Liver (tissue), 9 donors: ENCODE measurements around the gene EVC2. TPM values are rescaled to one million over a fixed set of nuclear protein-coding genes. Genes with fewer than 3 reads are reported as not detected.

Experiments
- DNase-seq: peaks from one replicate; pipeline ENCODE4 v3.0.0-alpha.2; 2017; ENCODE audit warnings: low spot score
- H3K27ac ChIP-seq, 2 donors: one replicate each; pipeline ENCODE4 v1.7.0; 2013; ENCODE audit warnings: inconsistent platforms in 2 of 2, low read length in 2 of 2, control low read depth in 1 of 2, low read depth in 1 of 2, mild to moderate bottlenecking in 1 of 2
- H3K27me3 ChIP-seq, 4 donors: one replicate each; pipeline versions ENCODE4 v1.6.1 to v1.7.0; 2013; ENCODE audit warnings: low read length in 3 of 4, inconsistent platforms in 1 of 4, mild to moderate bottlenecking in 1 of 4, moderate library complexity in 1 of 4; ENCODE audit not compliant: control insufficient read depth in 4 of 4, insufficient read depth in 4 of 4
- H3K36me3 ChIP-seq, 4 donors: one replicate each; pipeline versions ENCODE4 v1.6.1 to v1.7.0; 2013; ENCODE audit warnings: low read length in 3 of 4, mild to moderate bottlenecking in 3 of 4, low read depth in 1 of 4, moderate library complexity in 1 of 4; ENCODE audit not compliant: control insufficient read depth in 4 of 4, insufficient read depth in 3 of 4
- H3K4me1 ChIP-seq, 4 donors: one replicate each; pipeline versions ENCODE4 v1.6.1 to v1.7.0; 2013; ENCODE audit warnings: low read length in 3 of 4, mild to moderate bottlenecking in 3 of 4, moderate library complexity in 1 of 4; ENCODE audit not compliant: control insufficient read depth in 4 of 4, insufficient read depth in 4 of 4
- H3K4me3 ChIP-seq, 3 donors: one replicate each; pipeline versions ENCODE4 v1.6.1 to v1.7.0; 2013; ENCODE audit warnings: low read length in 3 of 3, control low read depth in 1 of 3, low read depth in 1 of 3, mild to moderate bottlenecking in 1 of 3
- H3K9ac ChIP-seq, 2 donors: one replicate each; pipeline ENCODE4 v1.7.0; 2013; ENCODE audit warnings: low read length in 2 of 2, mild to moderate bottlenecking in 2 of 2, moderate library complexity in 2 of 2, control low read depth in 1 of 2, low read depth in 1 of 2
- H3K9me3 ChIP-seq, 4 donors: one replicate each; pipeline versions ENCODE4 v1.6.1 to v1.7.0; 2013; ENCODE audit warnings: low read length in 3 of 4; ENCODE audit not compliant: control insufficient read depth in 4 of 4
- ATF3 ChIP-seq: IDR thresholded peaks from 2 replicates; pipeline ENCODE4 v1.6.1; 2016; ENCODE audit warnings: antibody characterized with exemption
- CTCF ChIP-seq: fragments of 150-350 bp; IDR thresholded peaks from 2 replicates; pipeline ENCODE4 v1.5.1; 2017; ENCODE audit warnings: improper control_type of control experiment, low read depth, low read length; ENCODE audit not compliant: missing input control
- EGR1 ChIP-seq, 2 donors: IDR thresholded peaks; 2 replicates each; pipeline ENCODE4 v1.6.1; 2016 to 2018; ENCODE audit warnings: antibody characterized with exemption in 2 of 2, low read depth in 2 of 2
- FOXA1 ChIP-seq: IDR thresholded peaks from 2 replicates; pipeline ENCODE4 v1.6.1; 2016; ENCODE audit warnings: antibody characterized with exemption
- FOXA2 ChIP-seq: IDR thresholded peaks from 2 replicates; pipeline ENCODE4 v1.6.1; 2016; ENCODE audit warnings: antibody characterized with exemption
- HNF4G ChIP-seq: IDR thresholded peaks from 2 replicates; pipeline ENCODE4 v1.6.1; 2016; ENCODE audit warnings: antibody characterized with exemption
- JUND ChIP-seq, 2 donors: IDR thresholded peaks; 2 replicates each; pipeline ENCODE4 v1.6.1; 2016; ENCODE audit warnings: antibody characterized with exemption in 2 of 2
- RAD21 ChIP-seq, 2 donors: IDR thresholded peaks; 2 replicates each; pipeline ENCODE4 v1.6.1; 2016; ENCODE audit warnings: antibody characterized with exemption in 2 of 2, mild to moderate bottlenecking in 2 of 2
- REST ChIP-seq: IDR thresholded peaks from 2 replicates; pipeline ENCODE4 v1.6.1; 2016; ENCODE audit warnings: antibody characterized with exemption, mild to moderate bottlenecking
- SP1 ChIP-seq: IDR thresholded peaks from 2 replicates; pipeline ENCODE4 v1.6.1; 2018; ENCODE audit warnings: antibody characterized with exemption, mild to moderate bottlenecking
- TAF1 ChIP-seq: conservative IDR thresholded peaks from 2 replicates; pipeline ENCODE4 v1.6.1; 2016; ENCODE audit warnings: antibody characterized with exemption, mild to moderate bottlenecking
- ZBTB33 ChIP-seq: IDR thresholded peaks from 2 replicates; pipeline ENCODE4 v1.6.1; 2016; ENCODE audit warnings: antibody characterized with exemption
- WGBS: extraction: QIAGEN DNeasy Blood & Tissue Kit; methylation state at CpG from one replicate; pipeline ENCODE4 v1.1.7; 2013; 5-methylcytosine and 5-hydroxymethylcytosine counted together
- polyA plus RNA-seq, 2 donors: library from polyadenylated mRNA; stranded (reverse) in 1 of 2; unstranded in 1 of 2; fragments of 200-250 nt in 1 of 2; fragments of >200 nt in 1 of 2; fragmentation: Nextera tagmentation in 1 of 2; extraction: Ambion mirVana in 1 of 2; gene quantifications; one replicate each; pipeline versions ENCODE4 v1.2.1 to v1.2.3, GENCODE V29; 2013 to 2015
- total RNA-seq, 2 donors: library from RNA; depleted of rRNA; stranded (reverse); fragments of >200 nt; gene quantifications; one replicate each; pipeline ENCODE4 v1.2.3, GENCODE V29; 2014
- donor health status: healthy.
- donor health status: healthy.
- donor health status: healthy.
- donor health status: healthy.
- donor health status: healthy.

EVC2 gene
- total and polyA plus RNA-seq, 4 donors: 0.26 to 1.3 (median 0.57) TPM

GRCh38 chr4:5742388-5742787, 34.0 kb upstream of the EVC2 start (continued):
- TF ChIP-seq ZBTB33 (no peak), FOXA1 (no peak), FOXA2 (no peak)

GRCh38 chr4:5738061-5738460, 29.7 kb upstream of the EVC2 start:
- H3K27me3 ChIP-seq: no peaks in the 10 kb centered on the region
- H3K36me3 ChIP-seq: peaks cover 0 to 5% (median 1%) of the 10 kb centered on the region in 4 donors
- no peak overlapping the region for H3K27ac ChIP-seq
- peaks cover 0 to 4% (median 0%) of the 10 kb centered on the region in 4 donors for H3K9me3 ChIP-seq
- H3K9ac ChIP-seq: no peak overlapping the region
- no peak for TF ChIP-seq JUND (IDR thresholded peaks at IDR 0.05)
- TF ChIP-seq REST: no peak
- no peak for TF ChIP-seq EGR1 (IDR thresholded peaks at IDR 0.05; ENCODE audit: low read depth in 2 of 2)
- no peak for TF ChIP-seq HNF4G
- no peaks in the 10 kb centered on the region for H3K4me1 ChIP-seq
- DNase-seq: no peak
- WGBS: over 99% methylated on average over 2 of the region's 2 CpGs
- no peak overlapping the region for H3K4me3 ChIP-seq

GRCh38 chr4:5735463-5735862, 27.1 kb upstream of the EVC2 start:
- WGBS: 84% methylated on average over 3 of the region's 3 CpGs
- TF ChIP-seq TAF1: no peak
- no peak for TF ChIP-seq ATF3
- TF ChIP-seq RAD21 (IDR thresholded peaks at IDR 0.05): no peak
- TF ChIP-seq SP1: no peak
- no peak for TF ChIP-seq CTCF
- TF ChIP-seq ZBTB33: no peak
- H3K4me1 ChIP-seq: no peaks in the 10 kb centered on the region
- H3K27ac ChIP-seq: no peak overlapping the region
- no peaks in the 10 kb centered on the region for H3K27me3 ChIP-seq
- no peak overlapping the region for H3K9ac ChIP-seq
- peaks cover 0 to 6% (median 1%) of the 10 kb centered on the region in 4 donors for H3K36me3 ChIP-seq
- no peak overlapping the region for H3K4me3 ChIP-seq
- peaks cover 0 to 4% (median 0%) of the 10 kb centered on the region in 4 donors for H3K9me3 ChIP-seq
- no peak for DNase-seq
